Right forelimb (tissue), 1 donor: ENCODE measurements around the gene CFH.
"Not testable (repeated sequence)": the region's sequence is repeated elsewhere in the genome, so short reads cannot be mapped to it uniquely, and the experiment has no call there.

Experiments
- DNase-seq: peaks from one replicate; pipeline ENCODE4 v3.0.0-alpha.2; 2018

The CFH gene

DNA sequence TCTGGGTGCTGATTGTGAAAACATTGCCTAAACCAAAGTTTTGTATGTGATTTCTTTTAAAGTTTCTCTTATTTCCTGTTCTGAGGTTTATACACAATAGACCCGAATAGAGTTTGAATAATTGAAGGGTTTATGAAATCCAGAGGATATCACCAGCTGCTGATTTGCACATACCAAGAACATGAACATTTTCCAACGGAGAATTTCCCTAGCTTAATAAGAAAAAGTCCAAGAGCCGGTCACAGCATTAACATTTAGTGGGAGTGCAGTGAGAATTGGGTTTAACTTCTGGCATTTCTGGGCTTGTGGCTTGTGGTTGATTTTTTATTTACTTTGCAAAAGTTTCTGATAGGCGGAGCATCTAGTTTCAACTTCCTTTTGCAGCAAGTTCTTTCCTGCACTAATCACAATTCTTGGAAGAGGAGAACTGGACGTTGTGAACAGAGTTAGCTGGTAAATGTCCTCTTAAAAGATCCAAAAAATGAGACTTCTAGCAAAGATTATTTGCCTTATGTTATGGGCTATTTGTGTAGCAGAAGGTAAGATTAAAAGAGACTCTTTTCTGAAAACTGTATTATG is at the start of gene CFH:
TSS of gene CFH (plus strand) at position 407 of the 579 bp plus-strand sequence. CDS start at position 482, 75 bp downstream.
- DNase-seq = peak; percentile 43

DNA sequence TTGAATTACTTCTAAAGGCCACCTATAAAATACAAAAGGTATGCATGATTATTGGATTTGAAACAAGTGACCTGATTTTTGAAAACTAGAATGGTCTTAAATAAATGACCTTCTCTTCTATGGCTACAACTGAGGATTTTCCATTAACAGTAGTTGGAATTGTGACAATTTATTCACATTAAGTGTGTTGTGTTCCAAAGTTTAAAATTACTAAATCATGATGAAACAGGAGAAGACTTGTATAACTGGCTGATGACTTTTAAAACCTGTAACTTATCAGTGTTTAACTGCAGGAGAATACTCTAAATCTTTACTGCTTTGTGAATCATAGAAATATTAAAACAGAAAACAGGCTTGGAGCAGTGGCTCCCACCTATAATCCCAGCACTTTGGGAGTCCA is 48.2 kb upstream of the CFH start:
- no peak for DNase-seq

DNA sequence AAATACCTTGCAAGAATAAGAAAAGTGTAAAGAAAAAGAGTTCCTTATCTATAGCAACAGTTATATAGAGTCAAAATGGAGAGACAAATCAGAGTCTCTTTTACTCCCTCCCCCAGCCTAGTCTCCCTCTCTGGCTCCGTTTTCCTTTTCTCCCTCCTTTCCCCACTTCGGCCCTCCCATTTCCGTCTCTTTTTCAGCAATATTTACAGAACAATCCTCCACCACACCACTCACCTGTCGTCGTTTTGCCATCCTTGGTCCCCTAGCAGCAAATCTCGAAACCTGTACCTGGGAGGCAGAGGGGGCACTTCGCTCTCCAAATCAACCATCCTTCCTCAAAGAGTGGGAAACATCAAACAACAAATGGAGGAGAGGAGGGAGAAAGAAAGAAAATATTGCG is 43.9 kb upstream of the CFH start:
- DNase-seq = no peak

DNA sequence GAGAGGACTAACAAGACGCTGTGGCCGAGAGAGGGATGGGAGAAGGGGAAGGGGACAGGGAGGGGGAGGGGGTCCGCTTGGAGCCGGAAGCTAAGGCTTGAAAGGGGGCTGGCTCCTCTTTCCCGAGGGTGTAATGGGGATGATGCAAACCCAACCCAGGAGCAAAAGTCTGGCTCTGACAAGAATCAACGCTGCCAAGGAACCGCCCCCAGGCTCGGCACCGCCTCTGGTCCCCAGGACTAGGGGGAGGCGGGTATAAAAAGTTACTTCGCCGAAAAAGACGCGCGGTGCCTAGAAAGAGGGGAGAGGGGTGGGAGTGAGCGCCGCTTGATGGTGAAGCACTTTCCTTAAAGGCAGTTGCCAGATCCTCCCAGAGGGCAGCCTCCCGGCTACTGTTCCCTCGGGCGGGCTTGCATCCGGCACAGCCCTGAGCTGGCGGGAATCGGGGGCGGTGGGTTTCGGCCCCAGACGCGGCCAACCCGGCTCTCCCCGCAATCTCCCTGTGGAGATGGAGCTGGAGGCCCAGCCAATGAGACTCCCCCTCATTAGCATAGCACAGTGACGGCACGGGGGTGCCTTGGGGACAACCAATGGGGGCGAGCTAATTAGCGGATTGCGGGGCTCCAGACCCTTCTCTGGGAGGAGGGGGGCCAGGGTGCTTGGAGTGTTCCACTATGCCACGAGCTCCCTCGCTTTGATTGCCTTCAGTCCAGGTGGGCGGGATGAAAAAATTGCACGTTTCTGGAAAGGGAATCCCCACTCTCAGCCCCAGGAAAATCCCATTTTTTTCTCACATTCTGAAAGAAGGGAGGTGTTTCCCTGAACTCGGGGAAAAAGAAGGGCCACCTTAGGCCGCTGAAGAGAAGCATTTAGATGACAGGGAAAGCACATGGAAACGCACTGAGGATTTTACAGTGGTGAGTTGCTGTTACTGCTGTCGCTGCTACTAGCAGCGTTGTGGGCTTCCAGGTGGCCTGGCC is 43.2 kb upstream of the CFH start, which contains the start of gene KCNT2:
TSS of gene KCNT2 (minus strand) at position 51 of the 980 bp plus-strand sequence. CDS start 131 bp downstream, outside the sequence.
- DNase-seq = peak; percentile 88

DNA sequence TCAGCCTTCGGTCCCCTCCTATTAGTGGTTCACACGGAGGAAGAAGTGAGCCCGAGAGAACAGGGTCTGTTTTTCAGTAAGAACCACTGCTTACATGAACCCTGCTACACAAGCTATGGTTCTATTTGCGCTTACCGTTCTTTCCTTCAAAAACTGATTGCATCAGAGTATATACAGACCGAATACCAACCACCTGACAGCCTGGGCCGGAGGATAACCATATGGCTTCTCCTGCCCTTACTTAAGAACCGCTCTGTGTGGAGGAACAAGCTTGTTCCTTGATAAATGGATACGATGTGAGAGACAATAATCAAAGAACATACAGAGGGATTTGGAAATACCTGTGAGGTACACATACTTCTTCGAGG is 42.5 kb upstream of the CFH start:
- no peak for DNase-seq

DNA sequence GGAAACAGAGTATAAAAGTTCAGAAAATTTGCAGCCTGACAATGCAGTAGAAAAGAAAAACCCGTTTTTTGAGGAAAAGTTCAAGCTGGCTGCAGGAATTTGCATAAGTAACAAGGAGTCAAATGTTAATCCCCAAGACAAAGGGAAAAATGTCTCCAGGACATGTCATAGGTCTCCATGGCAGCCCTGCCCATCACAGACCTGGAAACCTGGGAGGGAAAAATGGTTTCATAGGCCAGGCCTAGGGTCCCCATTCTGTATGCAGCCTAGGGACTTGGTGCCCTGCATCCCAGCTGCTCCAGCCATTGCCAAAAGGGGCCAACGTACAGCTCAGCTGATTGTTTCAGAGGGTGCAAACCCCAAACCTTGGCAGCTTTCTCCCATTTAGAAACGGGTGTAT is 40.0 kb upstream of the CFH start:
- no peak for DNase-seq

DNA sequence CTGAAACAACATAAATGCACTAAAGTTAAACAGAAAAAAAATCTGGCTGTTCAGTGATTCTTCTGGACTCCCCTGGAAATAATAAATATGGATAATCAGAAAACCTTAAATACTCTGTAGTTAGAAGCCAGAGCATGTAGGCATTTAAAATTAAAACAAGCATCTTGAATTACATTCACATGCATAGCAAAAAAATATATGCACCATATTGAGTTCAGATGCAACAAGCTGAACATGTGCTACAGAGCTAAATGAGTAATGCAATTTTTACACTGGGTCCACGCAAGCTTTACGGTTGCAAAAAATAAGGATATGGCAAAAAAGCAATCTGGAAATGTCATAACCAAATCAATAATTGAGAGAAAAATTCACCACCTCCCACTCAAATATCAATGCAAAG is 32.1 kb upstream of the CFH start:
- no peak for DNase-seq

DNA sequence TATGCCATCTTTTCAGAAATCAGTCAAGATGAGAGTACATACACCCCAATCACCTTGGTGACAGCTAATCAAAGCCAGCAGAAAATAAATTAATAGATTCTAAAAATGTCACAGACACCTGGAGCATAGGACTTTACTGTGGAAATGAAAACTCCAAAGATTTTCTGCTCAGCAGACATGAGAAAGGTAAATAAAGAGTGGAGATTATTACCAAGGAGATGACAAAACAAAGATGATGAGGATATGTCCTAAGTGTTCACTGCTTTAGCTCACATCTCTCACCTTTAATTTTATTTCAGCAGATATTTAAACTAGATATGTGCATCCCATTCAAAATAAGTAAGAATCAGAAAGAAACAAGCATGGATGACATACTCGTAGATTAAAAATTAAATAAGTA is 28.8 kb upstream of the CFH start:
- DNase-seq = no peak

DNA sequence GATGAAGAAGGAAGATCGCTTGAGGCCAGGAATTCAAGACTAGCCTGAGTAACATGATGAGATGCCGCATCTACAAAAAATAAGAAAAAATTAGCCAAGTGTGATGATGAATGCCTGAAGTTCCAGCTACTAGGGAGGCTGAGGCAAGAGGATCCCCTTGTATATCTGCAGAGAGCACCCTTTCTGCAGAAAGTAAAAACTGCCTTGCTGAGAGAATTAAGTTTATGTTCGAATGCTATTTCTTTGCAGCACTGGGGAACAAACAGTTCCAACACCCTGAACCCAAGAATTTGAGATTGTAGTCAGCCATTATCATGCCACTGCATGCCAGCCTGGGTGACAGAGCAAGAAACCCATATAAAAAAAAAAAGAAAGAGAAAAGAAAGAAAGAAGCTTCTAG is 23.0 kb upstream of the CFH start:
- DNase-seq = no peak

DNA sequence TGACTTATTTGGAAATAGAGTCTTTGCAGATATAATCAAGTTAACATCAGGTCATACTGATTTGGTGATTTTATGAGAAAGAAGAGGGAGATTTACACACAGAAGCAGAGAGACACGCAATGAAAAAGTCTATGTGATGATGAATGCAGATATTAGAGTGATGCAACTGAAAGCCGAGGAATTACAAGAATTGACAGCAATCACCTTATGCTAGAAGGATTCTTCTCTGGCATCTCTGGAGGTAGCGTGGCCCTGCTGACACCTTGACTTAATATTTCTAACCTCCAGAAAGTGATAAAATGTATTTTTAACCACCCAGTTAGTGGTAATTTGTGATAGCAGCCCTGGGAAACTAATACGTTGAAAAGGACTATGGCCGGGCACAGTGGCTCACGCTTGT is 14.2 kb upstream of the CFH start:
- no peak for DNase-seq

DNA sequence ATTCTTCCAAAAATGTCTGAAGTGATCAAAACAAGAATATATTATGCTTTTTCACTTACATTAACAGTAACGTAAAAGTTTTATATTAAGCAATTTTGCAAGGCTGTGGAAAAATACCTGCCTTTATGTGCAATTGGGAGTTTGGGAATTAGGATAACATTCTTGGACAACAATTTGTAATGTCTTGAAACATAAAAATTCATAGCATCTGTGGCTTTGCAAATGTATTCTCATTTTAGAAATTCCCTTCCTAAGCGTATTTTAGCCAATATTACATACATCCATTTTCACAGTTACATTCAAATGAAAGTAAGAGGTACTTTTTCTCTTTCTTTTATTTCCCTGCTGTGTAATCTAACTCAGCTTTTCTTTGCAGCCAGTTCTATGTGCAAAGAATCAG is 13.4 kb upstream of the CFH start:
- no peak for DNase-seq

DNA sequence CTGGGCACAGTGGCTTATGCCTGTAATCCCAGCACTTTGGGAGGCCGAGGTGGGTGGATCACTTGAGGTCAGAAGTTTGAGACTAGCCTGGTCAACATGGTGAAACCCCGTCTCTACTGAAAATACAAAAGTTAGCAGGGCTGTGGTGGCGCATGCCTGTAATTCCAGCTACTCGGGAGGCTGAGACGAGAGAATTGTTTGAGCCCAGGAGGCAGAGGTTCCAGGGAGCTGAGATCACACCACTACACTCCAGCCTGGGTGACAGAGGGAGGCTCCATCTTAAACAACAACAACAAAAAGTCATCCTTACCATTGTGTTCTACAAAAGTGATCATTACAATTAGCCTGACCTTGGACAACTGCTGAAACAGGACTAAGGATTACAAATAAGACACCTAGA is 12.6 kb upstream of the CFH start:
- DNase-seq = not testable (repeated sequence)

DNA sequence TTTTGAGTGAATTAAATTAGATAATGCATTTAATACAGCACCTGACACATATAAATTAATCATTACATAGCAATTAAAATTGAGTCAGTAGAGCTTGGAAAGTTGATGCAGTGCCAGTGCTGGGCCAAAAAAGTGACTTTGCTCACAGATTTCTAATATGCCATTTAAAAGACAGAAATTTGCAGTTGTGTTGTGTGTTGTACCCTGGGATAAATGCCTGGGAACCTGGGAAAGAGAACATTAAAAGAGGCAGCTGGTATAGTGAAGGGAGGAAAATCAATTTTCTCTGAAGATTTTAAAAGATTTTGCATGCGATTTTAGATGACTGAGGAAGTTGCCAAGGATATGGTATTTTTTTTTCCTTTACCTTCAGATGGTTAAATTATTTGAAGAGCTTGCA is 10.9 kb upstream of the CFH start:
- no peak for DNase-seq

DNA sequence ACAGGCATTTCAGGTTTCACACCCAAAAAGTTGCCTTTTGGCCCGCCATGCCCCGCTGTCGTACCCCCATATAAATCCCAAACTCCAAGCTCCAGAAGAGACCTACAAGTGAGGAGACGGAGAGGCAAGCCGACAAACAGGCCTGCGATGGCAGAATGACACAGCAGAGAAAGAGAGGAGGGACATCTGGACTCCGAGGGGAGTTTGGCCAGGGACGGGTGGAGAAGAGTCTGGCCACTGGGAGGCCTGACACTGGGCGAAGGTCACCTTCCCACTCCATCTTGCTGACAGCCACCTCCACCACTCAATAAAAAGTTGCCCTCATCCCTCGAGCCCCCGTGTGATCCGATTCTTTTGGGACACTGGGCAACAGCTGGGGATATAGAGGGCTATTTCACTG is 1.9 kb upstream of the CFH start:
- DNase-seq = peak; percentile 46

DNA sequence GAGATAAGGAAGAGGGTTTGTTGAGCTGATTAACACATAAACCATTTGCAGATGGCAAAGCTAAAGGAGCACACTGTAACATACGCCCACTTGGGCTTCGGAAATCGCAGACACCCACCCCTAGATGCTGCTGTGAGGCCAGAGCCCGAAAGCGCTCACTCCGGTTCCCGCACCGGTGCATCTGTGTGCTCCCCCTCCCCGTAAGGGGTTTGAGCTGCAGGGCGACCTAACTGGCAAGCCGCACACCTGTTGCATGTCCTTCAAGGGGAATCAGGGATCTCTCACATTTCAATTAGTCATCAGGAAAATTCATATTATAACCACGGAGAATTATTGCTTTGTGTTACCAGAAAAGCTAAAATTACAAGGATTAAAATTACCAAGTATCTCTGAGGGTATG is 1.4 kb upstream of the CFH start:
- peak; percentile 53 for DNase-seq

DNA sequence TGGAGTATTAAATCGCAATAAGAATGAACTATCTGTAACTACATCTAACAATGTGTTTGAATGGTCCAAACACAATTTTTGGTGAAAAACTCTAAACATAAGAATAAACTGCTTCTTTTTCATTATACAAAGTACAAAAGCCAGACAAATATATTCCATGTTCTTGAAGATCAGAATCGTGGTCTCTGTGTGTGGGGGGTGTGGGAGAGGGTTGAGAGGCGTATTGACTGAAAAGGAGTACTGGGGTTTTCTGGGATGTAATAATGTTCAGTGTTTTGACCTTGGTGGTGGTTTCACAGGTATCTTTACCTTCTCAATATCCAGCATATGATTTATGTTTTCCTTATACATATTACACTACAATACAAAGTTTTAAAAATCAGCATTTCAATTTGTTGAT is 764 bp upstream of the CFH start:
- no peak for DNase-seq

DNA sequence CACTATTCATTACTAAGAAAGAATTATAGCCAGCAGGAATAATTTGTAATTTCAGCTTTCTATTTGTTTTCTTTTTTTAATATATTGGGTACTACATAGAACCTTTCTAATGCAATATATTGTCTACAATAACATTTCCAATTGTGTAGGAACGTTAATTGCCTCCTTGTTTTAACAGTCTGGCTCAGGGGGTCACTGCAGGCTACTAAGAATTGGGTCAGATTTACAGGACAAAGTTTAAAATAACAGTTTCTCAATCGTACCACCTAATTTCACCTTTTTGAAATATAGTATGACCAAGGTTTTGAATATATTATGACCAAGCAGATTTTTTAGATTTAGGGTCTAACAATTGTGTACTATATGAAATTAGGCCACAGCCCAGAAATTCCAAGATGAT is 2.4 kb downstream of the CFH start:
- DNase-seq = no peak

DNA sequence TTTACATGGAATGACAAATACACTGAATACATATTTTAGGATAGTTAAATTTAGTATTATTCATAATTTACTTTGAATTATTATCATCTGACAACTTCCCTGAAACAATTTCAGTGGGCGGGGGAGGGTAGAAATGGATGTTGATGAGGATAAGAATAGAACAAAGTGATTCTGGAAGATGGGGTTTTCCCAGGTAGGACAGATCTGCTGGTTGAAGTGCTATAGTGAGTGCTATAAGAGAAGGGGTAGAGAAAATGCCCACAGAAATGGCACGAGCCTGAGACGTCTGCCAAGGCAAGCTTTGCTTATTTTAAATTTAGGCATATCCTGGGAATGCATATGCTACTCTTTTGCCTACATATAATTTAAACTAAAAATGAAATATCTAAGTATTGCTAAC is 3.2 kb downstream of the CFH start:
- no peak for DNase-seq

DNA sequence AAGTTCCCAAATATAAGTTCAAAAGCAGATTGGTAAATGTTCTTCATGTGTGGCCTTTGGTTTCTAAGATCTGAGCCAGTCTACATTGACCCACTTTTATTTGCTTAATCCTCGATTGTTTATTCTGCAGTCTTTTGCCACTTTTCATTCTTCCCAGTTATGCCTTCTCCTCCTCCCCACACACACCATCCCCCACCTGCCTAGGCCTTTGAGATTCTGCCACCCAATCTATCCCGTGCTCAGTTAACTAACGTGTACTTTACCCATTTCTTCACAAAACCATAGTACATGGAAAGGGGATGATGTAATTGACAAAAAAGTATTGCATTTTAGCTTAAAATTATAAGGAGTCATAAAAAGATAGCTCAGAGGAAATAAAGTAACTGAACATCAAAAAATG is 3.7 kb downstream of the CFH start:
- no peak for DNase-seq

DNA sequence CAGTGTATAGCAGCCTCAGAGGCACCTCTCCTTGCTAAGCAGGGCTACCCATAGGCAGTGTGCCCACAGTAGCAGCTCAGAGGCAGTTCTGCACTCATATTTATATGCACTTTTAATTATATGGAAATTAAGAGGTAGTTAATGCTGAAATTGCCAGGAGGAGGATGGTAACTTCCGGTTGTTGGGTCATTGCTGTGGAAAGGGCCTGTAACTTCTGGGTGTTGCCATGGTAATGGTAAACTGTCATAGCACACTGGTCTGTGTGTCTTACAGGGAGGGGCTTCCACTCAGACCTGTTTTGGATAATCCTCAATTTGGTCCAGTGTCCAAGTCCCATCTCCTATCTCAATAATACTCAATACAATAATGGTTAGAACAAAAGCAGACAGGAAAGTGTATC is 7.6 kb downstream of the CFH start:
- no peak for DNase-seq

DNA sequence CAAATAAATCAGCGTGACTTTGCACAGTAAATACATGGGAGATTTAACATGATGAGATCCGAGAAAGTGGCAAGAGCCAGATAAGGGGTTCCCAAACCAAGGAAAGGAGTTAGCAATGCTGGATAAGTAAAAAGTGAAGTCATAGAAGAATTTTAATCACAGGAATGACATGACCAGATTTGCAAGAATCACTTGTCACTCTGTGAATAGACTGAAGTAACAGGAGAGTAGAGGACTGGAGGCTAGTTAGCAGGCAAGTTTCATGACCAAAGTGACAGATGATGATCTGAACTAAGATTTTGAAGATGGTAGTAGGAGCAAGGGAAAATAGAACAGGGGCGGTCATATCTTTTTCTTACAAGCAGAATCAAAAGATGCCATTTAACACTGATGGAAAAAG is 8.4 kb downstream of the CFH start:
- DNase-seq = no peak

DNA sequence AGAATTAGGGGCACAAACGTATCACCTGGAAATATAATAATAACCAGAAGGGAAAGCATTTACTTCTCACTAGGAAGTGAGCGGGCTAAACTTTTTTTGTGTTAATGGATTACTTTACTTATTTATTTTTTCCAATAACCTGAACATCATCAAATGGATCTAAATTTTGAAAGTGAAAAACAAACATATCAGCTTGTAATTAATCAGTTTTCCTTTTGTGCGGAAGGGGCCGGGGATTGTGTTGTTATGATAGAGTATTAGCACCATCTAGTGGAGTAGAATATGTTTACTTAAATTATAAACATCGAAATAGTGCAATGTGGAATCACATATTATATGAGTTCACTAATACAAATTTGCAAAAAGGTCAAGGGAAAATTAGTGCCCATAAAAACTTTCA is 9.0 kb downstream of the CFH start:
- DNase-seq = no peak

DNA sequence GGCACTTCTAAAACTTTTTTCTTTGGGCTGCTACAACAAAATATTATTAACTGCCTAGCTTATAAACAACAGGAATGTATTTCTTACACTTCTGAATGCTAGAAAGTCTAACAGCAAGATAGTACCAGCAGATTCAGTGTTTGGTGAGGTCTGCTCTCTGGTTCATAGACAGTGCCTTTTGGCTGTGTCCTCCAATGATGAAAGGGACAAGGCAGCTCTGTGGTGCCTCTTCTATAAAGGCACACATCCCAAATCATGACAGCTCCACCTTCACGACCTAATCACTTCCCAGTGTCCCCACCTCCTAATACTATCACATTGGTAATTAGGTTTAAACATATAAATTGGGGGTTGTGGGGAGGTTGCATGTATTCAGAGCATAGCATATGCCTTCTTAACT is 9.5 kb downstream of the CFH start:
- DNase-seq = no peak

DNA sequence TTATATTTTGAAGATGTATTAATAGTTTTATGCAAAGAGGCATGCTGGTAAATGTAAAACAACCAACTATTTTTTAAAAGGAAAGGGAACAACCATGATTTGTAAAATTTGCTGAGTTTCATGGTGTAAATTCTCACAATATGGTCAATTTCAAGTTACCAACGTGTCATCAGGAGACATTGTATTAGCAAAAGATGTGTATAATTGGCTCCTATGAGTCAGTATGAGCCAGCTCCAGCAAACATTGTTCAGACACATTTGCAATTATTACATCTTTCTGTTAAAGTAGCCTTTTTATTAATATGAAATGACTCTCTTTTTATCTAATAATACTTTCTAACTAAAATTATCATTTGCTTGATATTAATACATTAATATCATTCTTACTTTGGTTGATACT is 15.3 kb downstream of the CFH start:
- no peak for DNase-seq

DNA sequence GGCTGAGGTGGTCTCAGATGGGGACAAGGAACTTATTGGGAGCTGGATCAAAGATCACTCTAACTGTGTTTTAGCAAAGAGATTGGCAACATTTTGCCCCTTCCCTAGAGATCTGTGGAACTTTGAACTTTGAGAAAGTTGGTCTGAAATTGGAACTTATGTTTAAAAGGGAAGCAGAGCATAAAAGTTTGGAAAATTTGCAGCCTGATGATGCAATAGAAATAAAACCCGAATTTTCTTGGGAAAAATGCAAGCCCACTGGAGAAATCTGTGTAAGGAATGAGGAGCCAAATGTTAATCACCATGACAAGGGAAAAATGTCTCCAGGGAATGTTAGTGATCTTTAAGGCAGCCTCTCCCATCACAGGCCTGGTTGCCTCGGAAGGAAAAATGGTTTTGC is 17.2 kb downstream of the CFH start:
- DNase-seq = no peak
